Astrocyte of the spinal cord (primary cell): ENCODE data around the gene WDR77.

Experiments
- DNase-seq: peaks from one replicate; pipeline ENCODE4 v3.0.0; 2011; ENCODE audit warnings: low read depth, low spot score
- H3K4me3 ChIP-seq: 2 replicates; pipeline ENCODE4 v1.5.1; 2011; ENCODE audit warnings: low read depth, mild to moderate bottlenecking, low read length, moderate library complexity
- in situ Hi-C: cut with HindIII; loops from 2 replicates; pipeline ENCODE4 v1.10.0; 2017; ENCODE audit warnings: low sequenced_read_pairs
- TF ChIP-seq, protein P1 (sequence below): IDR thresholded peaks from 2 replicates; pipeline ENCODE4 v1.5.1; 2012; ENCODE audit warnings: low read depth, mild to moderate bottlenecking, low read length, inconsistent platforms

The WDR77 gene

DNA sequence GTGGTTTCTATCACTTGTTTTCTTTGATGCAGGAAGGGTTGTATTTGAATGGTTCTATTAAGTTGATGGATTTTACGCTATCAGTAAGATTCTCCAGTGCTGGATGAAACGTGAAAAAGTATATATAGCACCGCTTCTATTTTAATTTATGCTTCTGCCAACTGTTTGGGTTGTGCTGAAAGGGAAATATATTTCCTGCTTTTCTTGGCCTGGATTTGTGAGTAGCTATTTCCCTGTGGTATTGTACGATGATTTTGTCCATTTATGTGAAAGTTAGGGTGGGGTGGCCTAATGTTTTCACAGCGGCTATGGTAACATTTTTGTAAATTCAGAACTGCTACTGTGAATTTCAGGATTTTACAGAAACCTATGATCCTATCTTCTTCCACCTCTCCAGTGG, 25.1 kb upstream of the WDR77 start:
- in situ Hi-C loops = no loop called here
- TF ChIP-seq, protein P1, sequence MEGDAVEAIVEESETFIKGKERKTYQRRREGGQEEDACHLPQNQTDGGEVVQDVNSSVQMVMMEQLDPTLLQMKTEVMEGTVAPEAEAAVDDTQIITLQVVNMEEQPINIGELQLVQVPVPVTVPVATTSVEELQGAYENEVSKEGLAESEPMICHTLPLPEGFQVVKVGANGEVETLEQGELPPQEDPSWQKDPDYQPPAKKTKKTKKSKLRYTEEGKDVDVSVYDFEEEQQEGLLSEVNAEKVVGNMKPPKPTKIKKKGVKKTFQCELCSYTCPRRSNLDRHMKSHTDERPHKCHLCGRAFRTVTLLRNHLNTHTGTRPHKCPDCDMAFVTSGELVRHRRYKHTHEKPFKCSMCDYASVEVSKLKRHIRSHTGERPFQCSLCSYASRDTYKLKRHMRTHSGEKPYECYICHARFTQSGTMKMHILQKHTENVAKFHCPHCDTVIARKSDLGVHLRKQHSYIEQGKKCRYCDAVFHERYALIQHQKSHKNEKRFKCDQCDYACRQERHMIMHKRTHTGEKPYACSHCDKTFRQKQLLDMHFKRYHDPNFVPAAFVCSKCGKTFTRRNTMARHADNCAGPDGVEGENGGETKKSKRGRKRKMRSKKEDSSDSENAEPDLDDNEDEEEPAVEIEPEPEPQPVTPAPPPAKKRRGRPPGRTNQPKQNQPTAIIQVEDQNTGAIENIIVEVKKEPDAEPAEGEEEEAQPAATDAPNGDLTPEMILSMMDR = no peak
- H3K4me3 ChIP-seq = no peak overlapping the region
- no peak for DNase-seq

DNA sequence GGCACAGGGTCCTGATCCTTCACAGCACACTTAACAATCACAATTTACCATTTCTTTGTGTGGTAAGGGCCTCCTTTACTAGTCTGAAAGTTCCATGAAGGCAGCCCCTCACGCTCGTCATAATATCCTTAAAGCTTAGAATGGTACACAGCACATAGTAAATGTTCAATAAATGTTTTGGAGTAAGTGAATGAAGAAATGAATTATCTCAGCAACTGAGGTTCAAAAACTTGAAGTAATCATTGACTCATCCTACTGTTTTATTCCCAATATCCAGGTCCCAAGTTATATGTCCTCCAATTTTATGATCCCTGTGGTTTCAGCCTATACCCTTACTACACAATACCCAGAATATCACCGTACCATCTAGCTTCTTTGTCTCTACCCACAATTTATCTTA, 22.5 kb upstream of the WDR77 start:
- TF ChIP-seq, protein P1 = no peak
- H3K4me3 ChIP-seq = no peak overlapping the region
- DNase-seq = no peak
- in situ Hi-C loops = no loop called here

DNA sequence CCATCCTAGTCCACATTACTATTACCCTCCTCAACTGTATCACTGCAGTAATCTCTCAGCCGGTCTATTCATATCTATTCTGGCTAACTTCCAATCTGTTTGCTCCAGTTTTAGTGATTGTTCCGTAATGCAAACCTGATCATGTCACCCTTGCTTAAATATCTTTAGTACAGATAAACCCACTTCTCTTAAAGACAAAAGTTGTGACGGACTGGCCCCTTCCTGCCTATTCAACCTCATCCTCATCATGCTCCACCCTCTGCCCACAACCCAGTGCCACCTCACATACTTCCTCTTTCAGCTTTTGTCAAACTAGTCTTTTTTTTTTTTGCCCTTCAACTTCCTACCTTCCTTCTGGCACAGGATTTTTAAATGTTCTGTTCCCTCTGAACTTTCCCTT, 22.0 kb upstream of the WDR77 start:
- H3K4me3 ChIP-seq = no peak overlapping the region
- DNase-seq = no peak
- in situ Hi-C loops = no loop called here
- TF ChIP-seq, protein P1 = no peak

DNA sequence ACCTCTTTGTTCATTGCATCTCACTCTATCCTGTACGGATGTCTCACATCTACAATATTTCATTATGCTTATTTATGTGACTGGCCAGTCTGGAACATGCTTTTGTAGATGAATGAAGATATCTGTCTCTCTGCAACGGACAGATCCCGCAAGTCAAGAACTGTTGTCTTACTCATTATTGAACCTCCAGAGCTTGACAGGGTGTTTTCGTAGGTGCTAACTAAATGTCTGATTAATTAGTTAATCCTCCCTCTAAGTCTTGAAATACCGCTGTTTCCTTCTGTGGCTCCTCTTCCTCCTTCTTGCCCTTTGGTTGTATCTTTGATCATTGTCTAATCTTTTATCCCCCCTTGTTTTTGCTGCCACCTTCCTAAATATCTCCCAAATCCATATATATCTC, 21.5 kb upstream of the WDR77 start:
- in situ Hi-C loops = no loop called here

DNA sequence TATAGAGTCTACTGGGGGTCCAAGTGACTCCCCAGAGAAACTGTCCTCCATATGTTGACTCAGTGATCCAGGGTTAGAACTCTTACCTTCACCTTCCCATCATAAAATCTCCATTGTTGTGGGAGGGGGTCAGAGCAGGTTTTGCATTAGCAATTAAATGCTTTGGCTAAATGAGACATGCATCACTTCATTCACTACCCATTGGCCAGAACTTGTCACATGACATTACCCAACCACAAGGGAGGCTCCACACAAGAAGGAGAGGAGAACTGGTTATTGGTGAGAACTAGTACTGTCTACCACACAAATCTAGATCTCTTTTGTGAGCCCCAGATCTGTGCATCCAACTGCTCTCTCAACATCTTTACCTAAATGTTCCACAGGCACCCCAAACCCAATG, 20.5 kb upstream of the WDR77 start:
- TF ChIP-seq, protein P1 = no peak
- H3K4me3 ChIP-seq = no peak overlapping the region
- DNase-seq = no peak
- in situ Hi-C loops = no loop called here

More for the DNA sequence above, 21.5 kb upstream of the WDR77 start:
- no peak overlapping the region for H3K4me3 ChIP-seq
- no peak for DNase-seq
- TF ChIP-seq, protein P1 = no peak

DNA sequence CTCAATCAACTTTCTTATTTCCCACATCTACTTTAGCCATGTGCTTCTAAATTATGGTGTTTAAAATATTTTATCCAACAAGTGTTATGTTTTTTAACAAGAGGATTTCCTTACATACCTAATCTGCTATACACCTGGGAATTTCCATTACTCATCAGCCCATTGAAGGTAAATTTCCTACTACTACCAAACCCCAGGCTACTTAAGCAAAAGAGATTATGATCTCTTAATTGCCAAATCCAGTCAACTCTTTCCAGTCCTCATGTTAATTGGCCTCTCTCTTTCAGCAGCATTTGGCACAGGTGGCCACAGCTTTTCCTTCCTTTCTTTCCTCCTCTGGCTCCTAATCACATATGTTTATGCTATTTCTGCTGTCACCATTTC, 19.7 kb upstream of the WDR77 start:
- in situ Hi-C loops = no loop called here
- no peak overlapping the region for H3K4me3 ChIP-seq
- TF ChIP-seq, protein P1 = no peak
- DNase-seq = no peak
